ENCODE data around the gene ZMAT5.

GRCh38 chr22:29733362-29734201, 33.2 kb downstream of the ZMAT5 start:
- TF ChIP-seq GATA3 (IDR thresholded peaks at IDR 0.05; ENCODE audit: low read depth, low read length) (no peak), GATA2 (IDR thresholded peaks at IDR 0.05; ENCODE audit: low read depth, low read length) (no peak)
